22Rv1 (cell line): Measurements from ENCODE around the gene HS3ST3A1.

Experiments used
- ZFX ChIP-seq: fragments of 450-650 bp; IDR thresholded peaks from 2 replicates; pipeline ENCODE4 v1.6.1; 2017; ENCODE audit warnings: antibody characterized with exemption, borderline replicate concordance
- TF ChIP-seq, protein P1 (sequence below): fragments of 450-650 bp; IDR thresholded peaks from 2 replicates; pipeline ENCODE4 v1.5.1; 2017; ENCODE audit warnings: mild to moderate bottlenecking

DNA sequence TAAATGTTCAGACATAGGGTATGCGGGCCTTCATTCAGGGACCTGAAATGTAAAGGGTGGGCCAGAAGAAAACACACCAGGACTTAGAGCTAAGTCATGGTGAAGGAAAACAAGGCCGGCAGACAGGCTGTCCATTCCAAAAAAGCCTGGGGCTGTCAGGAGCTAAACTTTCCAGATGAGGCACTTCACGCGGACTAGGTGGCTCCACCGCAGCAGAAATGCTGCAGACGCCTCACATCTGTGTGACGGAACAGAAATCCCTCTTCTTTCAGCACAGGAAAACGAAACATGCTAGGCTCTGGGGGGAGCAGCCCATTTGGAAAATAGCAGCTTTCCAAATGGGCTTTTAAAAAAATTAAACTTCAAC lies 88.7 kb downstream of the HS3ST3A1 start:
- TF ChIP-seq, protein P1, sequence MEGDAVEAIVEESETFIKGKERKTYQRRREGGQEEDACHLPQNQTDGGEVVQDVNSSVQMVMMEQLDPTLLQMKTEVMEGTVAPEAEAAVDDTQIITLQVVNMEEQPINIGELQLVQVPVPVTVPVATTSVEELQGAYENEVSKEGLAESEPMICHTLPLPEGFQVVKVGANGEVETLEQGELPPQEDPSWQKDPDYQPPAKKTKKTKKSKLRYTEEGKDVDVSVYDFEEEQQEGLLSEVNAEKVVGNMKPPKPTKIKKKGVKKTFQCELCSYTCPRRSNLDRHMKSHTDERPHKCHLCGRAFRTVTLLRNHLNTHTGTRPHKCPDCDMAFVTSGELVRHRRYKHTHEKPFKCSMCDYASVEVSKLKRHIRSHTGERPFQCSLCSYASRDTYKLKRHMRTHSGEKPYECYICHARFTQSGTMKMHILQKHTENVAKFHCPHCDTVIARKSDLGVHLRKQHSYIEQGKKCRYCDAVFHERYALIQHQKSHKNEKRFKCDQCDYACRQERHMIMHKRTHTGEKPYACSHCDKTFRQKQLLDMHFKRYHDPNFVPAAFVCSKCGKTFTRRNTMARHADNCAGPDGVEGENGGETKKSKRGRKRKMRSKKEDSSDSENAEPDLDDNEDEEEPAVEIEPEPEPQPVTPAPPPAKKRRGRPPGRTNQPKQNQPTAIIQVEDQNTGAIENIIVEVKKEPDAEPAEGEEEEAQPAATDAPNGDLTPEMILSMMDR = no peak
- TF ChIP-seq ZFX = no peak
